Left ventricle myocardium inferior (tissue), 1 donor: Measurements from ENCODE around the gene RFT1. TPM values are rescaled to one million over a fixed set of nuclear protein-coding genes. Genes with fewer than 3 reads are reported as not detected.

Experiments used
- DNase-seq: peaks from one replicate; pipeline ENCODE4 v3.0.0-alpha.2; 2020
- H3K27ac ChIP-seq: fragments of 200-600 bp; replicated peaks from 2 replicates; pipeline ENCODE4 v1.8.0; 2021
- H3K27me3 ChIP-seq: fragments of 200-600 bp; 2 replicates; pipeline ENCODE4 v1.8.0; 2021; ENCODE audit warnings: low read depth
- H3K36me3 ChIP-seq: fragments of 200-600 bp; 2 replicates; pipeline ENCODE4 v1.8.0; 2021
- H3K4me1 ChIP-seq: fragments of 200-600 bp; 2 replicates; pipeline ENCODE4 v1.8.0; 2021
- H3K4me3 ChIP-seq: fragments of 200-600 bp; 2 replicates; pipeline ENCODE4 v1.8.0; 2021; ENCODE audit warnings: mild to moderate bottlenecking, moderate library complexity
- H3K9me3 ChIP-seq: fragments of 200-600 bp; replicated peaks from 2 replicates; pipeline ENCODE4 v1.8.0; 2021
- CTCF ChIP-seq: fragments of 200-600 bp; IDR thresholded peaks from 2 replicates; pipeline ENCODE4 v1.8.0; 2021; ENCODE audit warnings: antibody characterized with exemption, mild to moderate bottlenecking, borderline replicate concordance
- intact Hi-C: fragments of 100-400 bp; cut with micrococcal nuclease; formaldehyde crosslinking; loops from one replicate; pipeline ENCODE4 v1.11.0; 2022
- total RNA-seq: library from RNA; stranded (reverse); fragmentation: NEBNext Ultra II Directional; extraction: Animal tissue kit (Norgen Biotek cat#: 25700); gene quantifications from one replicate; pipeline ENCODE4 v1.2.1, GENCODE V29; 2021
- donor health status: DM: no; HTN: yes; CAD: no; lungs with severe emphysema.

The RFT1 gene
- total RNA-seq, 1 donor from 2014 or later = 9.4 TPM

- no peak for TF ChIP-seq CTCF
- intact Hi-C loops = no loop called here
- Histone ChIP-seq H3K4me3 (peak overlapping the region; percentile 33), H3K27me3 (no peaks in the 10 kb centered on the region), H3K36me3 (no peaks in the 10 kb centered on the region), H3K27ac (peak overlapping the region; percentile 36), H3K9me3 (no peaks in the 10 kb centered on the region), H3K4me1 (peaks cover 29% of the 10 kb centered on the region)
- no peak for DNase-seq
Measured at GRCh38 chr3:53169832-53170324, 39.6 kb upstream of the RFT1 start.

GRCh38 chr3:53169045-53169831, 39.0 kb upstream of the RFT1 start:
- intact Hi-C loops = no loop called here
- no peak for TF ChIP-seq CTCF
- peaks cover 29% of the 10 kb centered on the region for H3K4me1 ChIP-seq
- no peaks in the 10 kb centered on the region for H3K9me3 ChIP-seq
- no peak for DNase-seq
- peak overlapping the region; percentile 36 for H3K27ac ChIP-seq
- no peaks in the 10 kb centered on the region for H3K36me3 ChIP-seq
- H3K4me3 ChIP-seq = peak overlapping the region; percentile 33
- no peaks in the 10 kb centered on the region for H3K27me3 ChIP-seq

- intact Hi-C loops = no loop called here
- Histone ChIP-seq H3K27ac (peak overlapping the region; percentile 16), H3K4me3 (peak overlapping the region; percentile 33), H3K4me1 (peaks cover 31% of the 10 kb centered on the region), H3K9me3 (no peaks in the 10 kb centered on the region), H3K27me3 (no peaks in the 10 kb centered on the region), H3K36me3 (no peaks in the 10 kb centered on the region)
- DNase-seq = peak; percentile 40
- no peak for TF ChIP-seq CTCF
Measured at GRCh38 chr3:53168175-53168923, 38.1 kb upstream of the RFT1 start.

GRCh38 chr3:53167418-53168174, 37.4 kb upstream of the RFT1 start:
- Histone ChIP-seq H3K4me3 (no peak overlapping the region), H3K36me3 (no peaks in the 10 kb centered on the region), H3K4me1 (peaks cover 32% of the 10 kb centered on the region), H3K27ac (peak overlapping the region; percentile 66), H3K9me3 (no peaks in the 10 kb centered on the region), H3K27me3 (no peaks in the 10 kb centered on the region)
- no peak for TF ChIP-seq CTCF
- intact Hi-C loops = no loop called here
- DNase-seq = no peak

GRCh38 chr3:53166781-53167291, 36.6 kb upstream of the RFT1 start:
- no peaks in the 10 kb centered on the region for H3K9me3 ChIP-seq
- H3K4me3 ChIP-seq = peak overlapping the region; percentile 30
- intact Hi-C loops = no loop called here
- no peak for TF ChIP-seq CTCF
- H3K36me3 ChIP-seq = no peaks in the 10 kb centered on the region
- peak overlapping the region; percentile 66 for H3K27ac ChIP-seq
- no peaks in the 10 kb centered on the region for H3K27me3 ChIP-seq
- H3K4me1 ChIP-seq = peaks cover 39% of the 10 kb centered on the region
- DNase-seq = peak; percentile 73
